ENCODE measurements around the gene ARHGEF7.
"Not testable (repeated sequence)": the region's sequence is repeated elsewhere in the genome, so short reads cannot be mapped to it uniquely, and the experiment has no call there.

The ARHGEF7 gene

DNA sequence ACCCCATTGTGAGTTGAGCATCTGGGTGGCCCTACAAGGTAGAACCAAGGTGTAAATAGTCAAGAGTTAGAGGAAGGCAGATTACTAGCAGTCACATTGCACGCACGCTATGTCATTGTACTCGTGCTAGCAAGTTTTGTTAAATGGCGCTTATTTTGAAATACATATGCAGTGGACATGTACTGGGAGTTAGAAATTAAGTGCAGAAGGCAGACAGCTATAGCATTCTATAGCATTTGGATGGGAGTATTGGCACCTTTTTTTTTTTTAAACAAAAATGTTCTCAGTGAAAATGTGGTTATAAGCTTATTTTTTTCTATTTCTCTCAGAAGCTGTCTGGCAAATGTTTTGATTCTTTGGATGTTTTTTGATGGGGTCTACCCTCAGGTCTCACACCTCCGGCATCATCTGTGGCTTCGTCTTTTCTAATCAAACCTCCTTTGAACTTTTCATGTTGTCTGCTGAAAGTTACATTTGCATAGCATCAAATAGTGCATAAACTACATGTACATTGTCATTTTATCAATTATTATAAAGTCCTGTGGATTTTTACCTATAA, 68.1 kb downstream of the ARHGEF7 start:
- no peak for ATAC-seq
- peaks cover 11% of the 10 kb centered on the region for H3K36me3 Mint-ChIP-seq
- no peak overlapping the region for H3K4me3 Mint-ChIP-seq
- peaks cover 89% of the 10 kb centered on the region for H3K4me1 Mint-ChIP-seq
- H3K27ac Mint-ChIP-seq = no peak overlapping the region
- DNase-seq (ENCODE audit: low spot score in 2 of 2) = no peak
- no peaks in the 10 kb centered on the region for H3K9me3 Mint-ChIP-seq

DNA sequence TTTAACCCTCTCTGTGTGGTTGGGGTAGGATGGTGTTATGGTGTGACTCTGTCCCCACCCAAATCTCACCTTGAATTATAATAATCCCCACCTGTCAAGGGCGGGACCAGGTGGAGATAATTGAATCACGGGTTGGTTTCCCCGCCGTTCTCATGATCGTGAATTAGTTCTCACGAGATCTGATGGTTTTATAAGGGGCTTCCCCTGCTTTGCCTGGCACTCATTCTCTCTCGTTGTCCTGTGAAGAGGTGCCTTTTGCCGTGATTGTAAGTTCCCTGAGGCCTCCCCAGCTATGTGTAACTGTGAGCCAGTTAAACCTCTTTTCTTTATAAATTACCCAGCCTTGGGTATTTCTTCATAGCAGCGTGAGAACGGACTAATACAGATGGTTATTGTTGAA, 68.8 kb downstream of the ARHGEF7 start:
- peak overlapping the region; percentile 85 for H3K27ac Mint-ChIP-seq
- peaks cover 15% of the 10 kb centered on the region for H3K36me3 Mint-ChIP-seq
- ATAC-seq = no peak
- no peak for DNase-seq (ENCODE audit: low spot score in 2 of 2)
- no peaks in the 10 kb centered on the region for H3K9me3 Mint-ChIP-seq
- H3K4me1 Mint-ChIP-seq = peaks cover 91% of the 10 kb centered on the region
- peak overlapping the region; percentile 63 for H3K4me3 Mint-ChIP-seq

DNA sequence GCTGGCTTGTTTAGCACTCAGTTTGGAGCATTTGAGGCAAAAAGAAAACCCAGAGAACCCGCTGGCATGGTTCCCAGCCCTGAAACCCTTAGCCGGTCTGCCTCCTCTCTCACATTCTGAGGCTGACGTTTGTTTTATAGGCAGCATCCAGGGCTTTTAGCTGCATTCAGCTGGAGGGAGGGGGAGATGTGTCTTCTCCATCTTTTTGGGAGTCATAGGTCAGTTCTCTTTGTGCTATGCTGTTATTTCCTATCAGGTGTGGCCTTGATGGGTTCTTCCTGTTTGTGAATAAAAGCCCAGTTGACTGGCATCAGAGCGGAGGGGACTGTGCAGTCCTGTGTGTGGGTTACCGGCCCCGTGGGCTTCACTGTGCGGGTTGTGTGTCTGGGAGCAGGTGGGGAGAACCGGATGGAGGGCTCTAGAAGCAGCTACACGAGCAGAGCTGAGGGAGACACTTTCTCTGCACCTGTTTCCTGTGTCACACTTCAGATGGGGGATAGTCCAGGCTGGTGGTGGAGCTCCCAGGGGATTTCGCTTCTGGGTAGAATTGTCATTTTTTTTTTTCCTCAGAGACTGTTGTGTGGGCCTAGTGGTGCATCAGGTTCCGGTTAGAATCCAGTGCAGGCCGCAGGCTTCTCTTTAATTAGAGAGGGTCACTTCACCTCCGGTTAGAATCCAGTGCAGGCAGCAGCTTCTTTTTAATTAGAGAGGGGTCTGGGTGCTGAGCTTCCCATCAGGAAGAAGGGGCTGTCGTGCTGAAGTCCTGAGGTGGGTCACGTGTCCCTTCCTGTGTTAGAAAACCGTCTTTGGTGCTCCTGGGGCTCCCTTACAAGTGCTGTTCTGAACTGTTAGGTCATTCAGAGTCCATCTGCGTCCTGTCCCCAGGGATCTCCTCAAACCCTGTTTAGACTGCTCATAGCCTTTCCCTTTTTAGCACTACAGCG, 69.6 kb downstream of the ARHGEF7 start:
- Mint-ChIP-seq H3K27ac (peak overlapping the region; percentile 85), H3K36me3 (peaks cover 20% of the 10 kb centered on the region), H3K4me3 (peak overlapping the region; percentile 63), H3K9me3 (no peaks in the 10 kb centered on the region), H3K4me1 (peaks cover 93% of the 10 kb centered on the region)
- ATAC-seq (peak; percentile 76), DNase-seq (ENCODE audit: low spot score in 2 of 2) (peak in 1 of 2 donors; percentile 56)

DNA sequence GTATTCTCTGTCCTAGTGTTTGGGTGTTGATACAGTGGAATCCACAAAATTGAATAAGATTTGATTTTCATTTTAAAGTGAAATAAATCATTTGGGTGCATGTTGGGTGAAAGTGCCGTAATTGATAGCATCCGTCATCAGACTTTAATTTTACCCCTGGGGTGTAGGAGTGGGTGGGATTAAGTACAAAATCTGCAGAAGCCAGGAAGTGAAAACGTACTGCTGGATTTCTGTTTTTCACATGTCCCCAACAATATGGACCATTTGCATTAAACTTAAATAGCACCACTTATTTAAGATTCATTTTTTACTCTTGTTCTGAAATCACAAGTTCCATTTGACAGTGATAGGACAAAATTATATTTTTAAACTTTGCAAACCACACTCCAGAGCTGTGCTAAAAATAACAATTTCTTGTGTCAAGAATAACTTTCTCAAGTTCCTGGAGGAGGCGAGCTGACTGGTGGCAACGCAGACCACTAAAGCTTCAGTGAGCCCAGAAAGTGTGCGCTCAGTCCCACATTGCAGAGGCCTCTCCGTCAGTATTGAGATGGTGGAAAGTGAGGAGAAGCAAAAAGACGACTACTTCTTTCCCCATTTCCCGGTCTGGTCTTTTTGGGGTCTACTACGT, 71.3 kb downstream of the ARHGEF7 start:
- Mint-ChIP-seq H3K9me3 (no peaks in the 10 kb centered on the region), H3K36me3 (peaks cover 21% of the 10 kb centered on the region), H3K27ac (no peak overlapping the region), H3K4me3 (peak overlapping the region; percentile 63), H3K4me1 (peaks cover 94% of the 10 kb centered on the region)
- DNase-seq (ENCODE audit: low spot score in 2 of 2) (no peak), ATAC-seq (no peak)

DNA sequence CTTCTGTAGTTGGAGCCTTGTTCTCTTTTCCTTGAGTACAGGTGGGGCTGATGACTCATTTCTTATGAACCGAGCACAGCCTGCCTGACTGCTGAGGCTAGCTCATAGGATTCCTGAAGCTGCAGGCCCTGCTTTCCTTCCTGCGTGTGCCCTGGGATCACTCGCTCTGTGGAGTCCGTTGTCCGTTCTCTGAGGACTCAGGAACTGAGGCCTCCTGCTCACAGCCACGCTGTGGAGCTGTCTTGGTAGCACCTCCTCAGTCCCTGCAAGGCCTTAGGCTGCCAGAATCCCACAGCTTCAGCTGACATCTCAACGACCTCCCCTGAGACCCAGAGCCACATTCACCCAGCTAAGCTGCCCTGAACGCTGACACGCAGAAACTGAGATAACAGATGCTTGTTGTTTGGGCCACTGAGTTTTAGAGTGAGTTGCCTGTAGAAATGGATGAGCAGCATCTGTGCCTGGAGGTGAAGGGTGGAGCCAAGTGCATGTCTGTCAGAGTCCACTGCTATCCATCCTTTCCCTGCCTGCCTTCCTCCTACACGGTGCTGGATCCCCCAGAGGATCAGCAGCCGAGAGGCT, 72.9 kb downstream of the ARHGEF7 start:
- peak; percentile 50 for ATAC-seq
- peaks cover 84% of the 10 kb centered on the region for H3K4me1 Mint-ChIP-seq
- H3K9me3 Mint-ChIP-seq = no peaks in the 10 kb centered on the region
- H3K4me3 Mint-ChIP-seq = peak overlapping the region; percentile 68
- peak overlapping the region; percentile 18 for H3K27ac Mint-ChIP-seq
- no peak for DNase-seq (ENCODE audit: low spot score in 2 of 2)
- peaks cover 19% of the 10 kb centered on the region for H3K36me3 Mint-ChIP-seq

DNA sequence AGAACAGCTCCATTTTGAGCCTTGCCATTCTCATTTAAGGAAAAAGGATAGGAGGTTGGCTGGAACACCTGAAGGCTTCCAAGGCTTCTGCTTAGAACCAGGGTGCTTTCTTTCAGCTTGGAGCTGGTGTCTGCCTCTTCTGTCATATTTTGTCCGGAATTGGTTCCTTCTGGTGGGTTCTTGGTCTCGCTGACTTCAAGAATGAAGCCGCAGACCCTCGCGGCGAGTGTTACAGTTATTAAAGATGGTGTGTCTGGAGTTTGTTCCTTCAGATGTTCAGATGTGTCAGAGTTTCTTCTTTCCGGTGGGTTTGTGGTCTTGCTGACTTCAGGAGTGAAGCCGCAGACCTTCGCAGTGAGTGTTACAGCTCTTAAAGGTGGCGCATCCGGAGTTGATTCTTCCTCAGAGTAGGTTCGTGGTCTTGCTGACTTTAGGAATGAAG, 74.0 kb downstream of the ARHGEF7 start:
- Mint-ChIP-seq H3K4me1 (peaks cover 84% of the 10 kb centered on the region), H3K27ac (peak overlapping the region; percentile 86), H3K36me3 (peaks cover 19% of the 10 kb centered on the region), H3K4me3 (peak overlapping the region; percentile 68)
- ATAC-seq (peak; percentile 76), DNase-seq (ENCODE audit: low spot score in 2 of 2) (peak; percentile 32 to 76)
- not testable (repeated sequence) for H3K9me3 Mint-ChIP-seq

DNA sequence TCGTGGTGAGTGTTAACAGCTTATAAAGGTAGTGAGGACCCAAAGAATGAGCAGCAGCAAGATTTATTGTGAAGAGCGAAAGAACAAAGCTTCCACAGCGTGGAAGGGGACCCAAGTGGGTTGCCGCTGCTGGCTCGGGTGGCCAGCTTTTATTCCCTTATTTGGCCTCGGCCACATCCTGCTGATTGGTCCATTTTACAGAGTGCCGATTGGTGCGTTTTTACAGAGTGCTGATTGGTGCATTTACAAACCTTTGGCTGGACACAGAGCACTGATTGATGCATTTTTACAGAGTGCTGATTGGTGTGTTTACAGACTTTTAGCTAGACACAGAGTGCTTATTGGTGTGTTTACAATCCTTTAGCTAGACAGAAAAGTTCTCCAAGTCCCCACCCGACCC, 74.4 kb downstream of the ARHGEF7 start:
- peaks cover 84% of the 10 kb centered on the region for H3K4me1 Mint-ChIP-seq
- not testable (repeated sequence) for DNase-seq (ENCODE audit: low spot score in 2 of 2)

DNA sequence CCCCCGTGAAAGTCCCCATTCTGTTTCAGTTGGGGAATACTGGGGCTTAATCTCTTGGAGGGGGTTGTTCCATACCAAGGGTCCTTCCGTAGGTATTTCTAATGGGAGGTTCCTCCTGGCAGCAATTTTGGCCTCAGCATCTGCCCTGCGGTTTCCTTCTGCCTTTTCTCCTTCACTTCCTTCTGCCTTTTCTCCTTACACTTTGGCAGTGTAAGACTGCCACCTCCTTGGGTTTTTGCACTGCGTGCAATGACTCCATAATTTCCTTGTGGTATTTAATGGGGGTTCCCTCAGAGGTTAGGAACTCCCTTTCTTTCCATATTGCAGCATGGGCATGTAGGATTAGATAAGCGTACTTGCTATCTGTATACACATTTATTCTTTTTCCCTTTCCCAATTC, 78.1 kb downstream of the ARHGEF7 start:
- not testable (repeated sequence) for ATAC-seq; H3K9me3 Mint-ChIP-seq; H3K27ac Mint-ChIP-seq; DNase-seq (ENCODE audit: low spot score in 2 of 2); H3K4me3 Mint-ChIP-seq
- Mint-ChIP-seq H3K4me1 (peaks cover 68% of the 10 kb centered on the region), H3K36me3 (peaks cover 24% of the 10 kb centered on the region)

More for the DNA sequence above, 74.4 kb downstream of the ARHGEF7 start:
- peak; percentile 31 for ATAC-seq
- H3K9me3 Mint-ChIP-seq = not testable (repeated sequence)
- H3K36me3 Mint-ChIP-seq = peaks cover 19% of the 10 kb centered on the region
- H3K27ac Mint-ChIP-seq = peak overlapping the region; percentile 86
- H3K4me3 Mint-ChIP-seq = peak overlapping the region; percentile 68

DNA sequence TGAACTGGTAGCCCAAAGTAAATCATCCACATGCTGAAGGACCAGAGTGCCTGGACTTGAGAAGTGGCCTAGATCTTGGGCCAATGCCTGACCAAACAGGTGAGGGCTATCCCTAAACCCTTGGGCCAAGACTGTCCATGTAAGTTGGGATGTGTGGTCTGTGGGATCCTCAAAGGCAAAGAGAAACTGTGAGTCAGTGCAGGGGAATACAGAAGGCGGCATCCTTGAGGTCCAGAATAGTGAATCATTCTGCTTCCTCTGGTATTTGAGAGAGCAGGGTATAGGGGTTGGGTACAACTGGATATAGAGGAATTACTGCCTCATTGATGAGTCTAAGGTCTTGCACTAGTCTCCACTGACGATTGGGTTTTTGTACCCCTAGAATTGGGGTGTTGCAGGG, 79.5 kb downstream of the ARHGEF7 start:
- Mint-ChIP-seq H3K36me3 (peaks cover 16% of the 10 kb centered on the region), H3K27ac (peak overlapping the region; percentile 19), H3K4me1 (peaks cover 65% of the 10 kb centered on the region)
- not testable (repeated sequence) for DNase-seq (ENCODE audit: low spot score in 2 of 2); H3K4me3 Mint-ChIP-seq; ATAC-seq; H3K9me3 Mint-ChIP-seq

DNA sequence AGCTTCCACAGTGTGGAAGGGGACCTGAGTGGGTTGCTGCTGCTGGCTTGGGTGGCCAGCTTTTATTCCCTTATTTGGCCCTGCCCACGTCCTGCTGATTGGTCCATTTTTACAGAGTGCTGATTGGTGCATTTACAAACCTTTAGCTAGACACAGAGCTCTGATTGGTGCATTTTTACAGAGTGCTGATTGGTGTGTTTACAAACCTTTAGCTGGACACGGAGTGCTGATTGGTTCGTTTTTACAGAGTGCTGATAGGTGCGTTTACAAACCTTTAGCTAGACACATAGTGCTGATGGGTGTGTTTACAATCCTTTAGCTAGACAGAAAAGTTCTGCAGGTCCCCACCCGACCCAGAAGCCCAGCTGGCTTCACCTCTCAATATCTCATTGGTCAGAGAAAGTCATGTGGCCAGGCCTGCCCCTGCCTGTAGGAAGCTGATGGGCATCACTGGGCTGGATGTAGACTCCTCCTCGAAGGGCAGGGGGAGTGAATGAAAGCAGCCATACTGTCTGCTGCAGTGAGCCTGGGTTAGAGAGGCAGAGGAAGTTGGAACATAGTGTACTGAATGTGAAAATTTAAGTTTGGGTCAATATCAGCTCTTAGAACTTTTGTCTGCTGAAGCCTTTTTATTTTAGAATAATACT, 83.7 kb downstream of the ARHGEF7 start:
- H3K4me1 Mint-ChIP-seq = peaks cover 73% of the 10 kb centered on the region
- not testable (repeated sequence) for H3K27ac Mint-ChIP-seq; DNase-seq (ENCODE audit: low spot score in 2 of 2); H3K36me3 Mint-ChIP-seq; ATAC-seq; H3K9me3 Mint-ChIP-seq; H3K4me3 Mint-ChIP-seq

DNA sequence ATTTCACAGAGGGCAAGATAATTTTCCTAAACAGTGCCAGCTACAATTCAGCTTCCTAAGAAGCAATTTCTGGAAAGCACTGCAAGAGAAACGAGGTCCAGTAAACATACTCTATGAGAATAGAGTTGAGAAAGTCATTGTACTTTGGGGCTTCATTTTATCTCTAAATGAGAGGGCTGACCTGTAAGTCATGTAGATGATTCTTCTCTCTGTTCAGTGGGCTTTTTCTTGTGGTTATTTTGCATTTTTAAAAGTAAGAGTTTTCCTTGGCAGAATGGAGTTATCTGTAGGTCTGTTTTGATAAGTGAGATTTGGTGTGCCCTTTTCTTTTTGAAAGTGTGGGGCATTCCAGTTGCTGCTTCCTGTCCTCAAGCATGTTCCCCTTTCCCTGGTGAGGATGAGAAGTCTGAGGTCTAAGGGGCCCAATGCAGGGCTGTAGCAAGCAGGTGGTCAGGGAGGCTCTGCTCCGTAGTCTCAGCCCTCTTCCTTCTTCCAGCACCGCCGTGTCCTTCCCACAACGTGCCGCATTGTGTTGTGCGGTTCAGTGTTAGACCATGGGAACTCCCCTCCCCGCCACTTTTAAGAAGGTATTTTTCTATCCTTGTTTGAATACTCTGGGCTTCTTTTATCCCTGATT, 86.3 kb downstream of the ARHGEF7 start:
- DNase-seq (ENCODE audit: low spot score in 2 of 2) (no peak), ATAC-seq (no peak)
- H3K27ac Mint-ChIP-seq = peak overlapping the region; percentile 30
- no peaks in the 10 kb centered on the region for H3K9me3 Mint-ChIP-seq
- peaks cover 74% of the 10 kb centered on the region for H3K4me1 Mint-ChIP-seq
- H3K36me3 Mint-ChIP-seq = peaks cover 20% of the 10 kb centered on the region
- H3K4me3 Mint-ChIP-seq = no peak overlapping the region

DNA sequence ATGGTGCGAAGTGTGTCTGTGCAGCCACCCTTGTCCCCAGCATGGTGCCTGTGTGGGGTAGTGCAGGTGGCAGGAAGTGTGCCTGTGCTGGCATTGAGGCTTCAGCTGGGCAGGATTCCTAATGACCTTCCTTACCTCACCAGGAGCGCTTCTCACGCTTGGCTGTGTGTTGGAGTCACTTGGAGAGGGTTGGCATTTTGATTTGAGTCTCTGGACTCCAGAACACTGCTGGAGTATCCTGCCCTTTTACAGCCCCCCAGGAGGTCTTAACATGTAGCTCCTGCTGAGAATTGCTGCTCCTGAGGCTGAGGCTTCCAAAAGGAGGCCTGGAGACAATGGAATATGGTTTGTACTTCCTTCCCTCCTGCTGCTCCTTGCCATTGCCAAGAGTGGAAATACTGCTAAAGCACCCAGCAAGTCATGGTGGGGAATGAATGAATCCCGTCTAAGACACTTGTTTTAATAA, 87.1 kb downstream of the ARHGEF7 start:
- H3K27ac Mint-ChIP-seq = peak overlapping the region; percentile 56
- H3K4me1 Mint-ChIP-seq = peaks cover 72% of the 10 kb centered on the region
- no peak overlapping the region for H3K4me3 Mint-ChIP-seq
- DNase-seq (ENCODE audit: low spot score in 2 of 2) (no peak), ATAC-seq (no peak)
- no peaks in the 10 kb centered on the region for H3K9me3 Mint-ChIP-seq
- peaks cover 17% of the 10 kb centered on the region for H3K36me3 Mint-ChIP-seq

DNA sequence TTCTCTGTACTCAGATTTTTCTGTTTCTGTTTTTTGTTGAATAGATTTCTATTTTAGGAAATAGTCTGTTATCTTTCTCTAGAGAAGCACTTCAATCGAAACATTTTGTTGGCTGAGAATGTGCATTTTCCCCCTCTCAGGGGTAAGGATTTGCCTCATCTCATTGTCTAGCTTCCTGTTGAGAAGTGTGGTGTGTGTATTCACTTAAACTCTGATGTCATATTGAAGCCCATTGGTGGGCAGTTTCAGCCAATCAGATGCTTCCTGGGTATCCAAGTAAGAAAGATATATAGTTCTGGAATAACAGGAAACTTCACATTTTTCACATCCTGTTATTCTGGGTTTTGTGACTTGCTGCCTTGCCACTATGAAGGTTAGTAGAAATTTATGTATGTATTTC, 87.6 kb downstream of the ARHGEF7 start:
- Mint-ChIP-seq H3K27ac (peak overlapping the region; percentile 56), H3K9me3 (no peaks in the 10 kb centered on the region), H3K36me3 (peaks cover 12% of the 10 kb centered on the region), H3K4me3 (no peak overlapping the region), H3K4me1 (peaks cover 73% of the 10 kb centered on the region)
- ATAC-seq (peak; percentile 78), DNase-seq (ENCODE audit: low spot score in 2 of 2) (no peak)

DNA sequence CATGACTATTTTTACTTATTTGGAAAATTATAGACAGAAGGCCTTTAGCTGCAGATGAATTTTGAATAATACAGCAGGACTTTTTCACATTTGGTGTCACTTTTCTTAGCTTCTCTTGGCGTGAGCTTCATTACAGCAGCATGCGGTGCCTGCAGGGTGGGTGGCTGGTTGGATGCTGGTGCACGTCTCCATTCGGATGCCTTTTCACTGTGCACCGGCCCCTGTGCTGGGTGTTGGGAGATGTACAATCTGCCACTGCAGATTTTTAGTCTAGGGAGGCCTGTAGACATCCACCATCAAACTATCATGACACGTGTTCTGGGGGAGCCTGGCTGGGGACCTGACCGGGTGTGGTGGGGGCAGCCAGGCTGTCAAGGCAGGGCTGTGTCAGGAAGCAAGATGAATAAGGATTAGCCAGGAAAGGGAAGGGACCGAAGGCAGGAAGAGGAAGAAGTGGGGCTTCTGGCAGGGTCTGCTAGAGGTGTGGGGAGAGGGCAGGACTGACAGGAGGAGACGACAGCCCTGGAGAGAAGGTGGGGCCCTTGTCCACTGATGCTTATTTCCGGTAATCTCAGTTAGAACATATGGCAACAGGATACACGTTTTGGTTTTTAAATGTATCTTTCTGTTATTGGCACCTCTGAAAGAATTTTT, 88.8 kb downstream of the ARHGEF7 start:
- DNase-seq (ENCODE audit: low spot score in 2 of 2) (no peak), ATAC-seq (no peak)
- no peak overlapping the region for H3K4me3 Mint-ChIP-seq
- H3K4me1 Mint-ChIP-seq = peaks cover 80% of the 10 kb centered on the region
- peaks cover 10% of the 10 kb centered on the region for H3K36me3 Mint-ChIP-seq
- no peaks in the 10 kb centered on the region for H3K9me3 Mint-ChIP-seq
- peak overlapping the region; percentile 82 for H3K27ac Mint-ChIP-seq
